Ishikawa (cell line): ENCODE results near the gene DPF1.

Experiments used
- CEBPB ChIP-seq: IDR thresholded peaks from 2 replicates; pipeline ENCODE4 v1.6.1; 2012
- CREB1 ChIP-seq: IDR thresholded peaks from 2 replicates; pipeline ENCODE4 v1.6.1; 2012; ENCODE audit warnings: low read depth
- EGR1 ChIP-seq: IDR thresholded peaks from 2 replicates; pipeline ENCODE4 v1.6.1; 2012
- EP300 ChIP-seq: IDR thresholded peaks from 2 replicates; pipeline ENCODE4 v1.6.1; 2012; ENCODE audit warnings: borderline replicate concordance
- FOXM1 ChIP-seq: IDR thresholded peaks from 2 replicates; pipeline ENCODE4 v1.6.1; 2012; ENCODE audit warnings: low read depth, borderline replicate concordance
- NFIC ChIP-seq: IDR thresholded peaks from 2 replicates; pipeline ENCODE4 v1.6.1; 2012
- RAD21 ChIP-seq: IDR thresholded peaks from 2 replicates; pipeline ENCODE4 v1.6.1; 2012; ENCODE audit warnings: low read depth
- REST ChIP-seq: IDR thresholded peaks from 2 replicates; pipeline ENCODE4 v1.6.1; 2012; ENCODE audit warnings: low read depth, mild to moderate bottlenecking
- TAF1 ChIP-seq: IDR thresholded peaks from 2 replicates; pipeline ENCODE4 v1.6.1; 2012; ENCODE audit warnings: low read depth, mild to moderate bottlenecking
- TCF12 ChIP-seq: IDR thresholded peaks from 2 replicates; pipeline ENCODE4 v1.6.1; 2012; ENCODE audit warnings: low read depth
- TEAD4 ChIP-seq: IDR thresholded peaks from 2 replicates; pipeline ENCODE4 v1.6.1; 2012
- YY1 ChIP-seq: IDR thresholded peaks from 2 replicates; pipeline ENCODE4 v1.6.1; 2012; ENCODE audit warnings: low read depth
- ZBTB7A ChIP-seq: IDR thresholded peaks from 2 replicates; pipeline ENCODE4 v1.6.1; 2012; ENCODE audit warnings: low read depth
- TF ChIP-seq, protein P1 (sequence below): IDR thresholded peaks from 2 replicates; pipeline ENCODE4 v1.6.1; 2012
- TF ChIP-seq, protein P2 (sequence below): IDR thresholded peaks from 2 replicates; pipeline ENCODE4 v1.6.1; 2012

The DPF1 gene

DNA sequence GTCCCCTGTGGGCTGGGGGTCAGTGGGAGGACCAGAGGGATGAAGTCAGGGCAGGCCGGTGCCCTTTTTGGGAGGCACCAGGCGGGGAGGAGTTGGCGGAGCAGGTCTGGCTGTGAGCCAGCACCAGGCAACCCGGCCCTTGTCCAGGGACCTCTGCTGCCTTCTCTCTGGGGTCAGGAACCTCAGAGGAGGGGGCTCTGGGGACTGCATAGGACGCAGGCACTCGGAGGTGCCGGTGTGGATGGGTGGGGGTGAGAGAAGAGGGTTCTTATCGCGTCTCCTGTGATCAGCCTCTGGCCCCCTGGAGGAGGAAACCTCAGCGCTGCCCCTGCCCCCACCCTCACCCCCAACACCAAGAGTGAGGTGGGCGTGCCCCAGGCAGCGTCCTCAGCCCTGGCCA is 16.5 kb downstream of the DPF1 start:
- TF ChIP-seq REST (no peak), NFIC (peak; percentile 41; the same call in 1 of the 2 replicates)

GRCh38 chr19:38206928-38207327 is 17.1 kb downstream of the DPF1 start:
- TF ChIP-seq CREB1: no peak
- no peak for TF ChIP-seq CEBPB
- TF ChIP-seq, protein P1, sequence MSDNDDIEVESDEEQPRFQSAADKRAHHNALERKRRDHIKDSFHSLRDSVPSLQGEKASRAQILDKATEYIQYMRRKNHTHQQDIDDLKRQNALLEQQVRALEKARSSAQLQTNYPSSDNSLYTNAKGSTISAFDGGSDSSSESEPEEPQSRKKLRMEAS: no peak
- no peak for TF ChIP-seq TEAD4
- TF ChIP-seq NFIC: no peak

- TF ChIP-seq EP300: no peak
- no peak for TF ChIP-seq TEAD4
- no peak for TF ChIP-seq EGR1
- no peak for TF ChIP-seq CREB1
- TF ChIP-seq REST: no peak
Observed at GRCh38 chr19:38206006-38206745, 17.8 kb downstream of the DPF1 start.

GRCh38 chr19:38204728-38205127 is 19.3 kb downstream of the DPF1 start:
- TF ChIP-seq CREB1 (no peak), TCF12 (no peak), ZBTB7A (no peak), EP300 (no peak), RAD21 (no peak), FOXM1 (no peak), EGR1 (no peak), CEBPB (no peak), TAF1 (no peak), NFIC (no peak), REST (no peak)
- TF ChIP-seq, protein P1: no peak
- TF ChIP-seq, protein P2, sequence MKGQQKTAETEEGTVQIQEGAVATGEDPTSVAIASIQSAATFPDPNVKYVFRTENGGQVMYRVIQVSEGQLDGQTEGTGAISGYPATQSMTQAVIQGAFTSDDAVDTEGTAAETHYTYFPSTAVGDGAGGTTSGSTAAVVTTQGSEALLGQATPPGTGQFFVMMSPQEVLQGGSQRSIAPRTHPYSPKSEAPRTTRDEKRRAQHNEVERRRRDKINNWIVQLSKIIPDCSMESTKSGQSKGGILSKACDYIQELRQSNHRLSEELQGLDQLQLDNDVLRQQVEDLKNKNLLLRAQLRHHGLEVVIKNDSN: no peak

- TF ChIP-seq CREB1 (no peak), RAD21 (no peak), NFIC (no peak), FOXM1 (no peak), EGR1 (no peak), EP300 (no peak)
Observed at GRCh38 chr19:38204096-38204495, 19.9 kb downstream of the DPF1 start.

DNA sequence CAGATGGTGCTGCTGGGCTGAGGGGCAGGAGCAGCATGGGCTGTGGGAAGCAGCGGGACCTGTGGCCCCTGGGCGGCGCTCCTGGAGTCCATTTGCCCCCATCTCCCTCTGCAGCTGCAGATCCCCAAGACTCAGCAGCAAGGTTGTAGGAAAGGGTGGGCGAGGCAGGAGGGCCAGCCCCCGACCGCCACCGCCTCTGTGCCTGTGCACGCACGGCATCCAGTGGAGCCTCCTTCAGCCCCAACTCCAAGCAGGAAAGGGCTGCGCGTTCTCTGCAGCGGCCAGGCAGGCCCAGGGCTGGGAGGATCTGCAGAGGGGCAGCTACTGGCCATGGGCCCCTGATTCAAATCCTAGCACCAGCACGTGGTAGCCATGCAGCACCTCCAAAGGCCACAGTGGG is 20.8 kb downstream of the DPF1 start:
- TF ChIP-seq, protein P1: no peak
- TF ChIP-seq, protein P2: no peak
- TF ChIP-seq CREB1 (no peak), FOXM1 (no peak), TEAD4 (no peak), ZBTB7A (no peak), TCF12 (no peak), EP300 (no peak), RAD21 (no peak), TAF1 (no peak), REST (no peak), EGR1 (no peak), CEBPB (no peak), YY1 (no peak)
